ENCODE data around the gene SERPINA5. TPM values are rescaled to one million over a fixed set of nuclear protein-coding genes. Genes with fewer than 3 reads are reported as not detected.

The SERPINA5 gene
- total RNA-seq, 6 experiments from 2014 or later = 24.7 to 317 (median 167) TPM

GRCh38 chr14:94597788-94598187, 16.6 kb downstream of the SERPINA5 start:
- H3K9me3 ChIP-seq = no peaks in the 10 kb centered on the region
- peak overlapping the region; percentile 72 to 88 (median 85) for H3K27ac ChIP-seq
- H3K36me3 ChIP-seq = no peaks in the 10 kb centered on the region
- ATAC-seq (no peak), DNase-seq (no peak)
- TF ChIP-seq CTCF (IDR thresholded peaks at IDR 0.05) (no peak), POLR2A (IDR thresholded peaks at IDR 0.05) (no peak)
- intact Hi-C loops (cut with DNase I) = no loop called here
- H3K27me3 ChIP-seq = no peaks in the 10 kb centered on the region
- WGBS (ENCODE audit: insufficient coverage, low coverage, low lambda C conversion rate, missing lambda C conversion rate) = no CpG with 5 or more reads among the region's 5 CpGs
- H3K4me3 ChIP-seq = peak overlapping the region; percentile 38 to 75 (median 61)
- H3K4me1 ChIP-seq = peaks cover 0 to 81% (median 30%) of the 10 kb centered on the region in 4 donors

- H3K4me3 ChIP-seq = peak overlapping the region; percentile 38 to 75 (median 61)
- TF ChIP-seq CTCF (IDR thresholded peaks at IDR 0.05) (peak in 1 of 4 donors; percentile 15), POLR2A (IDR thresholded peaks at IDR 0.05) (no peak)
- DNase-seq (peak in 1 of 3 donors; percentile 55), ATAC-seq (peak; percentile 8 to 39 (median 10))
- H3K36me3 ChIP-seq = no peaks in the 10 kb centered on the region
- 27% methylated on average over 2 of the region's 7 CpGs for WGBS (ENCODE audit: insufficient coverage, low coverage, low lambda C conversion rate, missing lambda C conversion rate)
- no peaks in the 10 kb centered on the region for H3K27me3 ChIP-seq
- peaks cover 0 to 75% (median 26%) of the 10 kb centered on the region in 4 donors for H3K4me1 ChIP-seq
- intact Hi-C loops (cut with DNase I) = no loop called here
- no peaks in the 10 kb centered on the region for H3K9me3 ChIP-seq
- H3K27ac ChIP-seq = peak overlapping the region; percentile 72 to 88 (median 85)
Observed at GRCh38 chr14:94598506-94598815, 17.2 kb downstream of the SERPINA5 start.

GRCh38 chr14:94598816-94599655, 17.8 kb downstream of the SERPINA5 start:
- Histone ChIP-seq H3K4me3 (peak overlapping the region; percentile 38 to 75 (median 61)), H3K27me3 (no peaks in the 10 kb centered on the region), H3K27ac (peak overlapping the region; percentile 72 to 88 (median 85)), H3K36me3 (no peaks in the 10 kb centered on the region), H3K9me3 (no peaks in the 10 kb centered on the region), H3K4me1 (peaks cover 0 to 71% (median 23%) of the 10 kb centered on the region in 4 donors)
- DNase-seq (peak; percentile 88 to 90 (median 89)), ATAC-seq (peak; percentile 50 to 76 (median 68))
- 33% methylated on average over 4 of the region's 11 CpGs for WGBS (ENCODE audit: insufficient coverage, low coverage, low lambda C conversion rate, missing lambda C conversion rate)
- TF ChIP-seq POLR2A (IDR thresholded peaks at IDR 0.05) (peak; percentile 70), CTCF (IDR thresholded peaks at IDR 0.05) (peak in 1 of 4 donors; percentile 7)
- intact Hi-C loops (cut with DNase I) = no loop called here

GRCh38 chr14:94599656-94600004, 18.4 kb downstream of the SERPINA5 start:
- Histone ChIP-seq H3K36me3 (no peaks in the 10 kb centered on the region), H3K4me3 (peak overlapping the region; percentile 20 to 75 (median 61)), H3K9me3 (no peaks in the 10 kb centered on the region), H3K4me1 (peaks cover 0 to 65% (median 22%) of the 10 kb centered on the region in 4 donors), H3K27me3 (no peaks in the 10 kb centered on the region), H3K27ac (peak overlapping the region; percentile 72 to 88 (median 85))
- ATAC-seq (peak; percentile 10 to 45 (median 13)), DNase-seq (peak in 2 of 3 donors; percentile 57 to 61)
- intact Hi-C loops (cut with DNase I) = no loop called here
- 13% methylated on average over 2 of the region's 3 CpGs for WGBS (ENCODE audit: insufficient coverage, low coverage, low lambda C conversion rate, missing lambda C conversion rate)
- TF ChIP-seq POLR2A (IDR thresholded peaks at IDR 0.05) = no peak
- TF ChIP-seq CTCF (IDR thresholded peaks at IDR 0.05) = peak in 1 of 4 donors; percentile 2

All from right lobe of liver (tissue), 6 donors.